Anterior cingulate cortex (tissue), 58 donors: ENCODE results near the gene COMMD6.
A peak's percentile ranks its signal among the peaks of the same experiment; 100 is the strongest.

Source experiments
- DNase-seq, 58 donors: peaks; one replicate each; lab custom pipeline; 2025; lab: John Stamatoyannopoulos, UW

COMMD6 gene

DNA sequence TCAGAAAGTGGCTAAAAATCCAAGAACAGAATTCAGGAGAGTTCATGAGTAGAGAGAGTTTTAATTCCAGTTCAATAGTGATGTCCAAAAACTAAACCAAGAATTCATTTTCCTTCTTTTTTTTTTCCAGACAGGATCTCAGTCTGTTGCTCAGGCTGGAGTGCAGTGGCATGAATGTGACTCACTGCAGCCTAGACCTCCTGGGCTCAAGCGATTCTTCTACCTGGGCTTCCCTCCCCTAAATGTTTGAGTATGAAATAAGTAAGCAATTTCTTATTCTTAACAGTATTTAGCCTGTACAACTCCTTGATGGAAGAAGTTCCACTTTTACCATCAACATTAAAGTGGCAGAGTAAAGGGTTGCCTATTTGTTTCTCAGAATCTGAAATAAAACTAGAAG, 3.8 kb downstream of the COMMD6 start:
- DNase-seq, result no peak

DNA sequence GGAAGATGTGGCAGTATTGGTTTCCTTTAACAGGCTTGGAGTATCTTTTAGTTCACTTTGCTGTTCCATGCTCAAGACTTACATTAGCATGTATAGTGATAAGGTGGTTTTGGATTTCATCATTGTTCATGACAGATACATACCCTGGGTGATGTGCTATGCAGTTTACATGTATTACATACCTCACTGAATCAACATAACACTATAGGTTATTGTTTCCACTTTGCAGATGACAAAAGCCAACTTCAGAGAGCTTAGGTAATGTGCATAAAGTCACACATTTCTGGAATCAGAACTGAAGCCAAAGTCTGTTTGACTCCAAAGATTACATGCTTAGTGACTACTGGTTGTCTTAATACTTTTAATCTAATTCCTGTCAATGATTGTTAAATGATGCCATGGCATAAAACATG, 7.1 kb downstream of the COMMD6 start:
- DNase-seq, result no peak

DNA sequence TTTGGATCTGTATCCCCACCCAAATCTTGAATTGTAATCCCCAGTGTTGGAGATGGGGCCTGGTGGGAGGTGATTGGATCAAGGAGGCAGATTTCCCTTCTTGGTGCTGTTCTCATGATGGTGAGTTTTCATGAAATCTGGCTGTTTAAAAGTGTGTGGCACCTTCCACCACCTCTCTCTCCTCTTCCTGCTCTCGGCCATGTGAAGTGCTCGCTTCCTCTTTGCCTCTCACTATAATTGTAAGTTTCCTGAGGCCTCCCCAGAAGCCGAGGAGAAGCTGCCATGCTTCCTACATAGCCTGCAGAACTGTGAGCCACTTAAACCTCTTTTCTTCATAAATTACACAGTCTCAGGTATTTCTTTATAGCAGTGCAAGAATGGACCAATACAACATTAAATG, 15.7 kb downstream of the COMMD6 start:
- DNase-seq, result no peak

DNA sequence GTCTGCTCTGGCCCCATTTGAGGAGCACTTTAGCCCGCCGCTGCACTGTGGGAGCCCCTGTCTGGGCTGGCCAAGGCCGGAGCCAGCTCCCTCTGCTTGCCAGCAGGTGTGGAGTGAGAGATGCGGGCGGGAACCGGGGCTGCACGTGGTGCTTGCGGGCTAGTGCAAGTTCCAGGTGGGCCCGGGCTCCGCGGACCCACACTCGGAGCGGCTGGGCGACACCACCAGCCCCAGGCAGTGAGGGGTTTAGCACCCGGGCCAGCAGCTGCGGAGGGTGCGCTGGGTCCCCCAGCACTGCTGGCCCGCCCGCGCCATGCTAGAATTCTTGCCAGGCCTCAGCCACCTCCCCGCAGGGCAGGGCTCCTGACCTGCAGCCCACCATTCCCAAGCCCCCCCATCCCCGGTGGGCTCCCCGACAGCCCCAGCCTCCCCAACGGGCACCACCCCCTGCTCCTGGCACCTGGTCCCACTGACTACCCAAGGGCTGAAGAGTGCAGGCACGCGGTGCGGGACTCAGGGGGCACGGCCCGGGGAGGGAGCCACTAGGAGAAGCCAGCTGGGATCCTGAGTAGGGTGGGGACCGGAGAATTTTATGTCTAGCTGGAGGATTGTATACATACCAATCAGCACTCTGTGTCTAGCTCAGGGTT, 19.1 kb downstream of the COMMD6 start:
- DNase-seq, result no peak

DNA sequence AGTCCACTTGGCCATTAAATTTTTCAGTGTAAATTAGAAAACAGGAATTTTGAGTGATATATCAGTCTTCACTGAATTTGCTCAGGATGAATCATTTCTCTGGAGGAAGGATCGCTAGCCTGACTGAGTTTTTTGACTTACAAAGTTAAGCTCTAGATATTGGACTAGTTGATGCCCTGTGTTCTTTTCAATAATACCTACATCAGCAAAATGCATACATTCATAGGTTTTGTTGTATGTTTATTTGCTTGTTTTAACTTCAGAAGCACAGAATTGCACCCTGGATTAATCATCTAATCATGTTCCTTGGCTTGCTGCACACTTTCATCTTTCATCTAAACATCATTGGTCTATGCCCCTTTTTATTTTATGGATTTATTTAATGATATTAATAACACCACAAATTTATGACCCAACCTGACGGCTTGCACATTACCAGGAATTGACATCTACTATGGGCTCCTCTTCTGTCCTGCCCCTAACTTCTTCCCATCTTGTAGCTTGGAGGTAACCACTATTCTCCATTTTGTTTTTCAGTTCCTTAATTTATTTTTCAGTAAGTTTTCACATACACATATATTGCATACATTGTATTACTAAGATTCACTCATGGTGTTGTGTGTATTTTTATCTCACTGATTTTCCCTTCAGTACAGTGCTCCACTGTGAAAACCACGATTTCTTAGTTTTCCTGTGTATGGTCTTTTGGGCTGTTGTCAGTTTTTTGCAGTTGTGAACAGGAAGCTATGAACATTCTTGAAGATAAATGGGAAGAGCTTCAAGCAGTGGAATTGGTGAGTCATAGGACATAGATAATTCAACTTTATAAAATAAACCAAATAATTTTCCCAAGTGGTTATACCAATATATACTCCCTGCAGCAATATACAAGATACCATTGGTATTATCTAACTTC, 23.3 kb downstream of the COMMD6 start:
- DNase-seq, result no peak

DNA sequence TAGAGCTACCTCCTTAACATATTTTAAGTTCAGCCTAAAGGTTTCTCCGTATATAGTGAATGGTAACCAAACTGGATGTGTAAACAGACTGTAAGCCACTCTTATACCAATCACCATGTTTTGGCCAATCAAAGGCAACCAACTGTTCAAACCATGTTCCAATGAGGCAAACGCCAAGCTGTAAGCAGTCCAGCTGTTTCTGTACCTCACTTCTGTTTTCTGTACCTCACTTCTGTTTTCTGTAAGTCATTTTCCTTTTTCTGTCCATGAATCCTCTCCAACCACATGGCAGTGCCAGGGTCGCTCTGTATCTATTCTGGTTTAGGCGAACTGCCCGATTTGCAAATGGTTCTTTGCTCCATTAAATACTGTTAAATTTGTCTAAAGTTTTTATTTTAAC, 24.4 kb downstream of the COMMD6 start:
- no peak for DNase-seq

DNA sequence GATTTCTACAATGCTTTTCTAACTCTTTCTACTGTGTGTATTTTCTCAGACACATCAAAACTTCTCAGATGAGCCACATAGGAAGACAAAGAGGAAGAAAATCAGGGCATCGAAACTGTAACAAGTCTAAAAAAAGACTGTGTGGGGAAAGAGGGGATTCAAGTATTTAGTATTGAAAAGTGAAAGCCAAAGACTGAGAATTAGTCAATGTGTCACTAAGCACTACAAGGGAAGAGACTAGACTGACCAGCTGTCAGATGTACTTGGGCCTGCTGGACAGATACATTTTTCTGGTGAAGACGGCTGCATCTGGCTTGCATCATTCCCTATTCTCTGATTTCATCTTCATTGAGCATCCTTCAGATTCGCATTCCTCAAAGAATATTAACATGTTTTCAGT, 25.4 kb downstream of the COMMD6 start:
- DNase-seq, result no peak

DNA sequence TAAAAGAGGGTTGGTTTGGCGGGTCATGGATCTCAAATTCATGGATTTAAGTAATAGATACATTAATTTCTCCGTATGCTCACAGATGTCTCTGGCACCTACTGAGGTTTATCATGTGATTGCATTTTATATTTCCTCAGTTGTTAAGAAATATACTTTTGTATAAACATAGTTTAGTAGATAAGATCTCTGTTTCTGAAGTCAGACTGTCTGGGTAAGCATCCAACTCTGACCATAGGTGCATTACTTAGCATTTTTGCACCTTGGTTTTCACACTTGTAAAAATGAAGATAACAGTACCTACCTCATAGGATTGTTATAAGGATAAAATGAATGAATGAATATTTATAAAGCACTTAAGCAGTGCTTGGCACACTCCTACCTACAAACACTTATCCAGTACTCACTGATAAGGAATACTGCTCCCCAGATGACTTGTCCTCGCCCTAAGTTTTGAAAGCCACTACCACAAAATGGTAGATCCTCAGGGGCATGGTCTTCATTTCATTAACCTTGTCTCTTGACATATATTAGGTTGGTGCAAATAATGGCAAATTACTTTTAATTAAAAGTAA, 26.5 kb downstream of the COMMD6 start:
- DNase-seq, result no peak

DNA sequence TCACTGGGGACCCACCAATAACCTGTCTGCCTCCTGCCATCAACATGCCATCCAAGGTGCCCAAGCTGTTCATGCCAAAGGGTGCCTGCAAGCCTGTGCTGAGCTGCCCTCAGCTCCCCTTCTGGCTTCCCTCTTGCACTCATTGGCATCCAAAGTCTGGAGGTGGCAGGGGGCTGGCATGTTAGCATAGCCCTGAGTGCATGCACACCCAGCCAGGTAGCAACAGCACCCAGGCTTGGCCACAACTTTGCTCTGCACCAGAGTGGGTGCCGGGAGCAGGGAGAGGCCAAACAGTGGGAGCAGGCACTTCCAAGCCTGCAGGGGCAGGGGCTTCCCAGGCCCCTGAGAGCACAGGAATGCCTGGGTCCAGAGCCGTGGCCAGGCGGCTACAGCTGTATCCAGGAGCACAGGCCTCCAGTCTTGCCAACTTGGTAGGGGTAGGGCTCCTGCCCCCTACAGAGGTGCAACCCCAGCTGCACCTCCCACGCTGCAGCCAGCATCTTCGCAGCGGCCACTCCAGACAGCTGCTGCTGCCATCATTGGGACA, 29.6 kb downstream of the COMMD6 start:
- peak in 1 of 58 donors; percentile 2 for DNase-seq

DNA sequence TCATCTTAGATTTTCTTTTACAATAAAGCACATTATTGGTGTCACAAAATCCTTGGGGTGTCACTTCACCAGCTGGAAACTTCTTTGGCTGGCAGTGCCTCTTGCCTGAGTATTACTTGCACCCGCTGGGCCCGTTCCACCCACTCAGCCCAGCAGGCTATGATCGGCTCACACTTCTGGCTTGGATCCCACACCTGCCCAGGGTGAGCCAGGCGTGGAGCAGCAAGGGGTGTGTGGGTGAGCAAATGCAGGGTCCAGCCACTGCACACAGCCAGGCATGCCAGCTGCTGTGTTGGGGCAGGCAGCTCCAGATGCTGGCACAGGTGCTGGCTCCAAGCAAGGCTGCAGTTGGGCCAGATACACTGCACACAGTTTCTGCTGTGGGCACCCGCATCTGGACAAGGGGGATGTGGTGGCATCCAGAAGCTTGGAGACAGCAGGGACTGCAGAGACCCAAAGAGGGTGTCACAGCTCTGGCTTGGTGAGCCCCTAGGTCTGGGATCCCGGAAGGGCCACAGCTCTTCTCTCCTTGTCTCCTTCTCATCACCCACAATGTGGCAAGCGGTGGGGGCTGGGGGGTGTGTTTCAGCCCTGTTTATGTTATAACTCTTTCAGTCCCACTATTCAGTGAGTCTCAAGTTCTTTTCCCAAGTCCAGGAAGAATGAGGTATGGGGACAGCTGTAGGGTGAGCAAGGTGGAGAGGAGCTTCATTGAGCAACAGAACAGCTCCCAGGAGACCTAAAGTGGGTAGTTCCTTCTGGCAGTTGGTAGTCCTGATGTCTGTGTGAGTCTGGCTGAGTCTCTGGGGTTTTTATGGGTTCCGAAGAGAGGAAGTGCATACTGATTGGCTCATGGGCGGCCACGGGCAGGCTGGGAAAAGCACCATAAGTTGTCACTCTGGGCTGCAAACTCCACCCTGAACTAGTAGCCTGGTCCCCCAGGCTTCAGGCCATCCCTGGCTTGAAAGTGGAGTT, 30.3 kb downstream of the COMMD6 start:
- DNase-seq, result peak in 2 of 58 donors; percentile 3 to 4

DNA sequence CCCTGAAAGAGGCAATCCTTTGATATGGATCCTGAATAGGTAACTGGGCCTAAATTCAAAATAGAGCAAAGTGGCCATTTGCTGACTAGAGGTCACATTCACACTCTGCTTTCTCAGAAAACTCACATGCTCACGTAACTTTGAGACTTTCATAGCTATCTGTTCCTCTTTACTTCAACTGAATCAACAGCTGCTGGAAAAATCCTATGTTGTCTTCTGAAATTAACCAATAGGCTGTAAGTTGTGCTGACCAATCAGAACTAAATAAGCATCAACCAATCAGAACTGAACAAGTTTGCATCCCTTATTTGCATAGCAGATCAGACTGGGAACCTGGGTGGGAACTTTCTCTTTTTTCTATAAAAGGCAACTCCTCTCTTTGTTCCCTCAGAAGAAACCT, 31.6 kb downstream of the COMMD6 start:
- DNase-seq, result no peak

DNA sequence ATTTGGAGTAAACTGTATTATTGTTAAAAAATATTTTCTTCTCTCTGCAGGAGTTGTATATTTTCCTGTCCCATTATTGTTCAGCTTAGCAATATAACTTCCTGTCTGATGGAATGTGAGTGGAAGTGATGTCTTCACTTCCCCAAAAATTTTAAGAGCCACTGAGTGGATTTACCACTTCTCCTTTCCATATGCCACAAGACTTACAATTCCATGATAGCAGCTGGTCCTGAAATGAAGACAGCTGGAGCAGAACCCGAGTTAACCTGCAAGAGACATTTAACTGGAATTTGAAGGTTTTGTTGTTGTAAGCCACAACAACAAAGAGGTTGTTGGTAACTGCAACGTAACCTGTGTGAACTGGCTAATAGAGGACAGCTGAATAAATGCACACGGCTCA, 32.3 kb downstream of the COMMD6 start:
- no peak for DNase-seq

DNA sequence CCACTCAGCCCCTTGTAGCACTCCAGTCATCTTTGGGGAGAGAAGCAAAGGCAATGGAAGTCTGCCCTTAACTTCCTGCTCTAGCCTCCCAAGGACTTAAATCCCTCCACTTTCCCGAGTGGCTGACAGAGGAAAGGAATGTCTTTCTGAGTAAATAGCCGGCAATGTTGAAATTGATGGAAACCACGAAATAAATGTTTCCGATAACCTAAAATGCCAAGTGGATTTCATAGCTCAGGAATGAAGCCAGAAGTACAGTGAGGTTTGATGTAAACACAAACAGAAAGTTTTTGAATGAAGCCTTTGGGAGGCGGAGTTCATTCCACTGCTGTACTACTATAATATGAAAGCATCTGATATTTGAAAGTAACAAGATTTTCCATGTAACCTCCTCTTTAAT, 41.7 kb downstream of the COMMD6 start:
- DNase-seq, result no peak

DNA sequence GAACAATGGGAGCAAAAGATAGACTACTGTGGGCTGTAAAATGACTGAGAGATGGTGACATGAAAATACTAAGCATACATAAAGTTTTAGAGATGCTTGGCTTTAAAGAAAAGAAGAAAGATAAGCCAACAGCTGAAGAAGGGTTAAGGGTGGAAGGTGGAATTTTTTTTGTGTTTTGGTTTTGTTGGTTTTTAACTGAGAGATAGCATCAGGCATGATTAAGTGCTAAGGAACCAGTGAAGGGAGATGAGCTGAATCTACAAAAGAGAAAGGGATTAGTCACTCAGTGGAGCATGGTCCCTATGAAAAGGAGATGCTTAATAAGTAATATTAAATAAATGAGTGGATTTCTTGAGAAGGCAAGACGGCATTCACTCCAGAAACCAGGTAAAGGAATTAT, 43.1 kb downstream of the COMMD6 start:
- no peak for DNase-seq

DNA sequence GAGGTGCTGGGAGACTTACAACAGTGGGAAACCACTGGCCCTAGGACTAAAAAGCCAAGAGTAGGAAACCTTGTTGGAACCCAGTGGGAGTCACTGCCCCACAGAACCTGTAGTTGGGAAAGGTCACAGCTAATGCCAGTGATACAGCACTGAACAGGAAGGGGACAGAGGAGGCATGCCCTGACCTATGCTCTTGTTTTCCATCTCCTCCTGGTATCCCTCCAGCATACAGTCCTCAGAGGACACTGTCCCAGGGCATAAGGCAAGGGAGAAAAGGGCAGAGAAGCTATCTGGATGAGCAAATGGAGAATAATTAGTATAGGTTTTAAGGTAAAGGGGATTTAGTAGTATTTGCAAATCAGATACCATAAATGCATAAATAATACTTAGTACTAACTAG, 44.5 kb downstream of the COMMD6 start:
- DNase-seq, result no peak

DNA sequence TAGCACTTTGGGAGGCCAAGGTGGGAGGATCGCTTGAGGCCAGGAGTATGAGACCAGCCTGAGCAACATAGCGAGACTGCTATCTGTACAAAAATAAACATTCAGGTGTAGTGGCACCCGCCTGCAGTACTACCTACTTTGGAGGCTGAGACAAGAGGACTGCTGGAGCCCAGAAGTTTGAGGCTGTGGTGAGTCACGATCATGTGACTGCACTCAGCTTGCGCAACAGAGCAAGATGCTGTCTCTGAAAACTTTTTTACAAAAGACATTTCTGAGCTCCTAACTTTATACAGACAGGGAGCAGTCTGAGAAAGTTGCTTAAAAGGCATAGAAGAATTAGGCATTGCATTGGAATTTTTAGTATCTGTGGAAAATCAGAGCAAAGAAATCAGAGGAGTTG, 45.3 kb downstream of the COMMD6 start:
- no peak for DNase-seq

DNA sequence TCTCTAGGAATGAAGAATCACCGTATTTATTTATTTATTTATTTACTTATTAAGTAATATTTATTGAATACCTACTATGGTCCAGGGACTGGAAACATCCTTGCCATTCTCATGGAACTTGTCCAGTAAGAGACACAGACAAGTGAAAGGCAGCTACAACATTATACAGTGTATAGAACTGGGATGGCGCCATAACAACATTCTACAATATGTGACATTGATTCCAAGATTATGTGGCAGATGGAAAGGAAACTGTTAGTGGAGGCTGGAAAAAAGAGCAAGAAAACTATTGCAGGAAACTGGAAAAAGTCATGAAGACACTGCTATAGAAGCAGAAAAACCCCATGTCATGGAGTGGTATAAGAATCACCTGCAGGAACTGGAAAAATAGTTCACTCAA, 46.3 kb downstream of the COMMD6 start:
- DNase-seq, result no peak

DNA sequence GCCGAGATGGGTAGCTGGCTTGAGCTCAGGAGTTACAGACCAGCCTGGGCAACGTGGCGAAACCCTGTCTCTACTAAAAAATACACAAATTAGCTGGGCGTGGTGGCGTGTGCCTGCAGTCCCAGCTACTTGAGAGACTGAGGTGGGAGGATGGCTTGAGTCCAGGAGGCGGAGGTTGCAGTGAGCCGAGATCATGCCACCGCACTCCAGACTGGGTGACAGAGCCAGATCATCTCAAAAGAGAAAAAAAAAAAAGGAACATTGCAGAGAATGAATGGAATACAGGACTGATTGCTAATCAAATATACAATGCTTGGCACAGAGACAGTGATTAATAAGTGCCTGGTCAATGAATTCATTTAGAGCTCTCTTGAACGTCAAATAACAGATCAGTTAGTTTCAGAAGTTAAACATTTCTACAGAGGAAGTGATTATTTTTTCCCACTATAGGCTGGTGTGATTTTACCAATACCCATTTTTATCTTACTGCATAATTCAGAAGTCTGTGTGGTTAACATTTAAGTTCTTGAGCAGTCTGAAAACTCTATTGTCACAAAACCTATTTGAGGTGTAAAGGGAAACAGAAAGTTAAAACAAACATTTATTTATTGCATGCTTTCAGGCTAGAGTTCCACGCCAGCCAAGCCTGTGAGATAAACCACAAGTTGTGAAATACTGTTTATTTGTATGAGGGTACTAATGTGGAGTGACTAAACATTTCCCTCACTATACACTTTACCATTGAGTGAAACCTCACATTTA, 48.0 kb downstream of the COMMD6 start:
- DNase-seq, result no peak
